NK-92 (cell line): ENCODE measurements around the gene DOK6.
"Not testable (repeated sequence)": the region's sequence is repeated elsewhere in the genome, so short reads cannot be mapped to it uniquely, and the experiment has no call there.

ENCODE experiments used
- DNase-seq: peaks from one replicate; lab custom pipeline; 2025; ENCODE audit not compliant: unreplicated experiment; lab: John Stamatoyannopoulos, UW

Gene DOK6

DNA sequence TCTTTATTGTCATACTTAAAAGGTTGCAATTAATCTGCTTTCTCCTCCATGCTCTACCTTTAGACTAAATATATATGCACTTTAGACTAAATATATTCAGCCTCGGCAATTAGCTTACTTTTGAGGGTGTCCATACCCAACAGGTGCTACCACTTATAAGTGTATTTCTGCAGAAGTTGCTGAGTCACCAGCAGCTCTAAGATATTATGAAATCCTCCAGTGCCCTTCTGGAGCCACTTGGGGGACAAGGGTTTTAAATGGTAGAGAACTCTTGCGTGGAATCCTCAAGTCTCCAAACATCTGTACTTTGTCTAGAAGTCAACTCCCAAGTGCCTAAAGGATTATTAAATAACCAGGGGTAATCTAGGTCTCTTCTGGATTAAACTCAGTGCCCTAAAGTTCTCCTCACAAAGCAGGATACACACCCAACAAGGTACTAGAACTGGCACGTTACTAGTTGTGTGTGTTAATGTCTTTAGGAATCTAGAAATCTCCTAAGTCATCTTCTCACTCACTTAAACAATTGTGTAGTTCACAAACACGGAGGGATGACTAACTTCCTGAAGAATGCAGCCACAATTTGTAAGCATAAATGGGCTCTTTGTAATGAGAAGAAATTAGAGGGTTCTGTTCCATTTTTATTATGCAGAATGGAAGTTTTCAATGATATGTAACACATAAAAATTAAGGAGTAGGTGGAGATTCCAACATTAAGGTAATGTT lies 387.3 kb downstream of the DOK6 start:
- no peak for DNase-seq

DNA sequence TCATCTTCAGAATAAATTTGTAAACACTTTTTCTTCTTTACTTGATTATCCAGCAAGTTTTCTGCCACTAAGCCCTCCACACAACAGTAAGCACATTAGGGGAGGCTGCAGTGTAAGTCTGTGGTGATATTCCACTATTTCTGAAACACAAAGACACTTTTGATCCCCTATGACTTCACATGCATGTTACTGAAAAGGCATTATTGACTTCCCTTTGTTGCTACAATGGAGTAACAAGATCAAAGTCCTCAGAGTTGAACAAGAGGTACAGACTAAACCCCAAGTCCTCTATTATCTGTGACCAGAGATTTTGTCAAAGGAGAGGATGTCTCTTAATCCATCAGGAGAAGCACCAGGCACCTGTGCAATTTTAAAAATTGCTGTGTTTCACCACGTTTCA lies 389.1 kb downstream of the DOK6 start:
- DNase-seq = no peak

DNA sequence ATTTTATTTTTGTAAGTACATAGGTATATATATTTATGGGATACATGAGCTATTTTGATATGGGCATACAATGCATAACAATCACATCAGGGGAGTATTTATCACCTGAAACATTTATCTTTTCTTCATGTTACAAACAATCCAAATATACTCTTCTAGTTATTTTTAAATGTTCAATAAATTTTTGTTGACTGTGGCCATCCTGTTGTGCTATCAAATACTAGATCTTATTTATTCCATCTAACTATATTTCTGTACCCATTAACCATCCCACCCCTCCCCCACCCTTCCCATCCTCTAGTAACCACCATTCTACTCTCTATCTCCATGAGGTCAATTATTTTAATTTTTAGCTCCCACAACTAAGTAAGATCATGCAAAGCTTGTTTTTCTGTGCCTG lies 390.0 kb downstream of the DOK6 start:
- no peak for DNase-seq

DNA sequence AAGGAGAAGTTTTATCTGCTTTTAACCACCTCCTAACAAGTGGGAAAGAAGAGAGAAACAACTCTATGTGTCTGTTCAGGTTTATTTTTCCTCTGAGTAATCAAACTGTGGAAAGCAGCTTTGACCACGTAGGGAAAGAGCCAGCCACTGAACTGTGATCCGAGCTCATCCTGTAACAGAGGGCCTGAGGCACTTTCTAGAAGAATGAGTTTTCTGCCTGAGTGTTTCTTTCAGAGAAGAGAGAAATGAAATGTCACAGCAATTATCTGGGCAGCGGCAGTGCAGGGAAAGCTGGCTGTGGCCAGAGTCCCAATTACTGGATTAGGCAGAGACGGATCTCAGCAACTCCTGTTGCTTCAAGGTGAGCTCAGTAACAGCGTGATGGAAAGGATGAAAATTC lies 395.1 kb downstream of the DOK6 start:
- no peak for DNase-seq

DNA sequence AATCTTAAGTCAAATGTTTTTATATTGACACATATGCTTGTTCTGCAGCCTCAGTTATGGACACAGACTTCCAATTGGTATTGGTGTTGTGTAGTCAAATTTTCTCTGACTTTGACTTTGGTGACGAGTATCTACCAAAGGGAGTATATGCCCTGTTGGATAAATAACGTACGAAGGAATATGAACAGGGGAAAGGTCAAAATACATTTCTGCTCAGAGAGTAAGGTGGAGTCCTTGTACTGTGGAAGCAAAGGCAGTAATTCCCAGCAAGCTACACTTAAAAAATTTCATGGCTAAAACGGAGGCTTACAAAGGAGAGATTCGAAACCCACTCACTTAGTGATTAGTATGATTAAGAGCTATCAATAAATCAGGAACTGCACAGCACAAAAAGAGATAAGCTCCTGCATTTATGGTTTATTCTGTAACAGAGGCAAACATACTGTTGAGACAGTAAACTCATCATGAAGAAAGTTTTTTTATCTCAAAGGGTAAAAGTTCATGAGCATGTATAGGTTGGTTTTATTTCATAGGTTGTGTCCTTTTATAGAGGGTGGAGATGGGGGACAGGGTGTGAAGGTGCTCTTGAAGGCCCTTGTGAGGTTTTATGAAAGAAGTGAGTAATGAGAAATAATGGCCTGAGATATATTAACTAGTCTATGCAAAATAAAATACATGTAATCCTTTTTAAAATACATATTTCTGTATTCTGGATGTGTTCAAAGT lies 404.3 kb downstream of the DOK6 start:
- no peak for DNase-seq

DNA sequence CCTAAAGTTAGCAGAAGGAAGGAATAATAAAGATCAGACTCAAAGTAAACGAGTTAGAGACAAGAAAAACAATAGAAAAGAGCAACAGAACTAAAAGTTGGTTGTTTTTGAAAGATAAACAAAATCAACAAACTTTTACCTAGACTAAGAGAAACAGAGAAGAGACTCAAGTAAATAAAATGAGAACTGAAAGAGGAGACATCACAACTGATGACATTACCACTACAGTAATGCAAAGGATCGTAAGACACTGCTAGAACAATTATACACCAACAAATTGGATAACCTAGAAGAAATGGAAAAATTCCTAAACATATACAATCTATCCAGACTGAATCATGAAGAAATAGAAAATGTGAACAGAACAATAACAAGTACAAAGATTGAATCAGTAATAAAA lies 407.7 kb downstream of the DOK6 start:
- no peak for DNase-seq

DNA sequence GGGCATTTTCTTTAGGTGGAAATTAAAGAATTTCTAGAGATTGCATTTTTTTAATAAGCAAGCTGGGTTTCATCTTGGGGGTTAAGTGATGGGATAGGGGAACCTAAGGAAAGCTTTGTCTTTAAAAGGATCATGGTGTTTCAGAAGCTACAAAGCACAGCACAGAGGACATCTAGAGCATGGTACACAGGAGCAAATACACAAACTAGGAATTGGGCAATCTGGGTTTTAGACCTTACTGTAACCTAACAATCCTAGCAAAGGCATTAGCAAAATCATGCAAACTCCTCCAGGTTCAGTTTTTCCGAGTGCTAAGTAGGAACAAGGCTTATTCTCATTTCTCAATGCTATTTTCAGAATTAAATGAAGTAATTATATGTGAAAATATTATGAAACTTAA lies 412.9 kb downstream of the DOK6 start:
- DNase-seq = no peak

DNA sequence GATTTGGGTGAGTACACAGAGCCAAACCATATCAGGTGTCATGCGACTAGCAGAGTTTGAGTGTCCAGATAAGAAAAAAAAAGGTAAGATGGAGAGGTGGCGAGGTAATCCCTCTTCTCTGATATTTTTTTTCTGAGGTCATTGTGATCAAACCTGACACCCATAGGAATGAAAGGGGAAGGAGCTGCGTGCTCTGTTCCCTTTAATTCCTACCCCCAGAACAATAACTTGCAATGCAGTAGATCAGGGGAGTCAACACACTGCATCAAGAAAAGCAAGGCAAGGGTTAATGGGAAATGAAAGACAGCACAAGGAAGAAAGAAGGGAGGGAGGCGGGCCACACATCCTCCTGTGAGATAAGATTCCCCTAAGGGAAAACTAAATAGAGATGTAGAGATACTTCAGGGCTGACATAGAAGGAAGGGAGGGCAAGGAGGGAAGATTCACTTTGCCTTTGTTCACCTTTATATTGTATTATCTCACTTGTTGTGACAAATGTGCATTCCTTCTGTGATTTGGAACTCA lies 414.2 kb downstream of the DOK6 start:
- DNase-seq = no peak

DNA sequence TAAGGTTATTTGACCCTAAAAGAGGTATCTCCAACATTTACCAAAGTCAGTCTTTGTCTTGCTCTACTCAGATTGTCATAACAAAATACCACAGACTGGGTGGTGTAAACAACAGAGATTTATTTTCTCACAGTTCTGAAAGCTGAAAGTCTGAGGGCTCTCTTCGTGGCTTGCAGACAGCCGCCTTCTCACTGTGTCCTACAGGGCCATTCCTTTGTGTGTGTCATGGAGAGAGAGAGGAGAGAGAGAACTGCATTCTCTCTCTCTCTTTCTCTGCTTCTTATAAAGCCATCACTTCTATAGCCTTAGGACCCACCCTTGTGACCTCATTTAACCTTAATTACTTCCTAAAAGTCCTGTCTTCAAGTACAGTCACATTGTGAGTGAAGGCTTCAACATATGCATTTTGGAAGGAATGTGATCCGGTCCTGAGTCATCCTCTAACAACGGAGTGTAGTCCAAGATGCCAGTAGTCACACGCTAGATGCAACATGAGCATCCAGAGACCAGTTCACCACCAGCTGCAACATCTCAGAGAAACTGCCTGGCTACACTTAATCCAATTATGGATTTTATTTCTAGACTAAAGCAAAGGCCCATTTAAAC lies 416.8 kb downstream of the DOK6 start:
- no peak for DNase-seq

DNA sequence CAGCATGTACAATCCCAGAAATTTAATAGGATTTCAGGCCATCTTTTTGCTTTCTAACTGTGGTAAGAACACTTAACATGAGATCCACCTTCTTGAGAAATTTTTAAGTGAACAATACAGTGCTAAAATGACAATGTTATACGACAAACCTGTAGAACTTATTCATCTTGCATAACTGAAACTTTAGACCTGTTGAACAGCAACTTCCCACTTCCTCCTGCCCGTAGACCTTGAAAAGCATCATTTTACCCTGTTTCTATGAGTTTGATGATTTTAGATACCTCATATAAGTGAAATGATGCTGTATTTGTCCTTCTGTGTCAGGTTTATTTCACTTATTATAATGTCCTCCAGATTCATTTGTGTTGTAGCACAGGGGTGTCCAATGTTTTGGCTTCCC lies 418.8 kb downstream of the DOK6 start:
- no peak for DNase-seq

DNA sequence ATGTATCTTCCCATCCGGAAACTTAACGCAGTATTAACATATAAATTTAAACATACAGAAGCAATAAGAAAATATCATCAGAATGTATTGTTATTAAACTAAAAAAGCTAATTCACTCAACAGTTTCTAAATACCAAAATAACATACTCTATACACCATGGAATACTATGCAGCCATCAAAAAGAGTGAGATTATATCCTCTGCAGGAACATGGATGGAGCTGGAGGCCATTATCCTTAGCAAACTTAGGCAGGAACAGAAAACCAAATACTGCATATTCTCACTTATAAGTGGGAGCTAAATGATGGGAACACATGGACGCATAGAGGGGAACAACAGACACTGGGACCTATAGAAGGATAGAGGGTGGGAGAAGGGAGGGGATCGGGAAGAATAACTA lies 419.9 kb downstream of the DOK6 start:
- no peak for DNase-seq

DNA sequence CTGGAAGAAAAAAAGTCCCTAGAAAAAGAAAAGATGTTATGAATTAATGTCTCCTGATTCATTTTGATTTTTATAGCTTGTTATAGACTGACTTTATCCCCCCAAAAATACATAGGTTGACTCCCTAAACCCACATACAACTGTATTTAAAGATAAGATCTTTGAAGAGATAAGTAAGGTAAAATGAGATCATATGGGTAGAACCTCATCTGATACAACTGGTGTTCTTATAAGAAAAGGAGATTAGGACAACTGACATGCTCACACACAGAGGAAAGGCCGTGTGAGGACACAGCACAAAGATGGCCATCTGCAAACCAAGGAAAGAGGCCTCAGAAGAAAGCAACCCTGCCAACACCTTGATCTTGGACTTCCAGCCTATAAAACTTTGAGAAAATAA lies 429.5 kb downstream of the DOK6 start:
- no peak for DNase-seq

DNA sequence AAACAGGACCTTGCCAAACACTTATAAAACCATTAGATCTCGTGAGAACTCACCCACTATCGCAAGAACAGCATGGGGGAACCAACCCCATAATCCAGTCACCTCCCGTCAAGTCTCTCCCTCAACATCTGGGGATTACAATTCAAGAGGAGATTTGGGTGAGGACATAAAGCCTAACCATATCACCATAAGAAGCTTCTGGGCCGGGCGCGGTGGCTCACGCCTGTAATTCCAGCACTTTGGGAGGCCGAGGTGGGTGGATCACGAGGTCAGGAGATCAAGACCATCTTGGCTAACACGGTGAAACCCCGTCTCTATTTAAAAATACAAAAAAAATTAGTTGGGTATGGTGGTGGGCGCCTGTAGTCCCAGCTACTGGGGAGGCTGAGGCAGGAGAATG lies 434.3 kb downstream of the DOK6 start:
- DNase-seq = not testable (repeated sequence)

DNA sequence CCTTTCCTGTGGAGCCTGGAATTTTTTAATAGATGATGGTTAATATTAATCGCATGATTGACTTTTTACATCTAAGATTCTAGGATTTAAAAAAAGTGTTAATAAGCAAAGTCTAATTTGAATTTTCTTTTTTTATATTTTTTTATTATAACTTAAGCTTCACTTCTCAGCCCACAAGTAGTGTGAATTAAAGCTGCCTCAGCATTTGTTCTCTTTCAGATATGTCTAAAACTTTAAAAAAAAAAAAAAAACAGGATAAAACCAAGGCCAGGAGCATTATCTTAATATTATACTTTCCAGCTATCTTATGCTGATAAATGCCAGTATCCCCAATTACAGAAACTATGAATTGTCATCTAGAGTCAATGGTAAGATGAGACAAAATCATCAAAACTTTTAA lies 437.3 kb downstream of the DOK6 start:
- no peak for DNase-seq

DNA sequence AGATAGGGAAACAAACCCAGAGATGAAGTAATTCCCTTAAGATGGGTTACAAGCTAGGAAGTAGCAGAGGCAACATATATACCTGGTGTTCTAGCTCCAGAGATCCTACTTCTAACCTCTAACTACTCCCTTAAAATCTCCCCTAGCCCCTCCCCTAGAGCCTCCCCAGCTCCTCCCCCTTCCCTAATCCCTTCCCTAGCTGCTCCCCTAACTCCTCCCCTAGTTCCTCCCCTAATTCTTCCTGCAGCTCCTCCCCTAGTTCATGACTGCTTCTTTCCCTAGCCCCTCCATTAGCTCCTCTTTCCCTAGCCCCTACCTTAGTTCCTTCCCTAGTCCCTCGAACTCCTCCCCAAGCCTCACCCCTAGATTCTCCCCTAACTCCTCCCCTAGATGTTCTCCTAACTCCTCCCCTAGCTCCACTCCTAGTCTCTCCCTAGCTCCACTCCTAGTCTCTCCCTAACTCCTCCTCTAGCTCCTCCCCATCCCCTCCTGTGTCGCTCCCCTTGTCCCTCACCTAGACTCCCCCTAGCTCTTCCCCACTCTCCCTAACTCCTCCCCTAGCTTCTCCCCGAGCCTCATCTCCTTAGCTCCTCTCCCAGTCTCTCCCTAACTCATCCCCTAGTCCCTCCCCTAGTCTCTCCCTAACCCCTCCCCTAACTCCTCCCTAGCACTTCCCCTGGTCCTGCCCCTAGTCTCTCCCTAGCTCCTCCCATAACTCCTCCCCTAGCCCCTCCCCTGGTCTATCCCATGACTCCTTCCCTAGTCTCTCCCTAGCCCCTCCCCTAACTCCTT lies 438.1 kb downstream of the DOK6 start:
- DNase-seq = no peak

DNA sequence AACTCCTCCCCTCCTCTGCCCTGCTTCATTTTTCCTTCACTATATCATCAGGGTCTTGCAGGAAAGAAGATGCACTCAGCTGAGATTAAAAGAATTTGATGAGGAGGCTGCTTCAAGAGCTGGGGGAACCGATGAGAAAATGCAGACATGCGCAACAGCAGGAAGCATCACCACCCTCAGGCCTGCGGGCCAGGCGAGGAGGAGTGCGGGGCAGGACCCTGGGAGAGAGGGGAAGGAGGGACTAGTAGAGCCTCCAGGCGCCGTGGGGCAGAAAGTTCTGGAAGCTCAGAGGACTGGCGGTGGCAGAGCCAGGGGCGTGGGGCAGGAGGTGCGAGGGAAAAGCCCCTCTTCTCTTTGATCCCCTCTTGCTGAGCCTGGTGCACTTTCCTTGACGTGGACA lies 438.8 kb downstream of the DOK6 start:
- DNase-seq = no peak

DNA sequence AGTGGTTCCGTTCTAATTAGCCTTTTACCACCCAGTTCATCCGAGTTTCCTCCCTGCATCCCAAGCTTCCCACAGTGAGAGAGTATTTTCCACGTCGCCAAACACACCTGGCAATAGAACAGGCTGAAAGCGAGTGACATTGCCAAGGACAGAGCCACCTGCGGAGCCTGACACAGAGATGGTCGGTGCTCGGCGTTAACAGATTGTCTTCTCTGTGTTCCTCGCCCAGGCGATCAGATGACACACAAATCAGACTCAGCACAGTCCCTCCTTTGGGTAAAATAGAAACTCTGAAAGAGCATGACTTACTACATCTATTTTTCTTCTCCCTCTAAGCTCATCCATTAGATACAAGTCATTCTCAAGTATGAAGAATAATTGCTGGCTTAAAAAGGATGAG lies 439.3 kb downstream of the DOK6 start:
- no peak for DNase-seq

DNA sequence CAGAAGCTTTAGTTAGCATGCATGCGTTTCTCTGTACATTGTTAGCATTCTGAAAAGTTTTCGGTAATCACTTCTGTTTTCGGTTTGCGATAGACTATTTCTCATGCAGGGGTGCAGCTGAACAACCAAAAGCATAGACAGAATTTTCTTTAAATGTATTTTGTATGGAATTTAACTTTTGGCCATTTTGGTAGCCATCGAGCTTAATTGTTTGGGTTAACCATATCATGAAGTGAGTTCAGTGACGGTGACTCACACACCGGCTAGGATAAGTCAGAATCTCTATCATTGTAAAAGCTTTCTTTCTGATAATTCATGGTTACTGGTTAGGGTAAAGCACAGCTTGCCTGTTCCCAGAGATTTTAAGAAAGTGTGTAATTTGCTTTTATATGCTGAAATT lies 439.8 kb downstream of the DOK6 start:
- no peak for DNase-seq

DNA sequence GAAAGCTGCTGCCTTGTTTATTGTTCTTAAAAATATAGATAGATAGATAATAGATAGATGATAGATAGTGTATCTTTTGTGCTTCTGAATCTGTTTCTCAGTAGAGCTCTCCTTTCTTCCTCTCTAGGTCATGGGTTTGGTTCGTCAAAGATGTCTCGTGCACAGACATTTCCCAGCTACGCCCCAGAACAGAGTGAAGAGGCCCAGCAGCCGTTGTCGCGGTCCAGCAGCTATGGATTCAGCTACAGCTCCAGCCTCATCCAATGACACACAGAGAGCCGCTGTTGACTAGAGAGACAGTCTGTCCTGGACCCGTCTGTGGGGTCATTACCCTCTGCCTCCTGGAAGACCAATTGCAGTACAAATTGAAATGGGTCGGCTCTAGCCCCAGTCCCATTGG lies 440.4 kb downstream of the DOK6 start:
- no peak for DNase-seq

DNA sequence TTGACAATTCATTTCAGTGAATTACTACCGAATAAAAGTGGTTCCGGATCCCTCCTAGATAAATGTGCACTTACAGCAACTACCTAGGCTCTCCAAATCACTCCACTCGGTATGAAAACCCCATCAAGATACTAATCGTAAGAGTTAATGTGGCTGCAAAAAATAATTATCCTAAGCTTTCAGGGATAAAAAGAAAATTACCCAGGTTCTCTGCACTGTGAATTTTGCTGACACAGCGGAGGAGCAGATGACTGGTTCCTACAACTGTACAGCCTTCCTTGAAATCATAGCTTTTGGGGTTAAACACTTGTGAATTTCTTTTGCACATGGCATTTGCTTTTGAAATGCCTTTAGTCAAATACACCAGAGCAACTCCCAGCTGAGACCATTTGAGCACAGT lies 442.3 kb downstream of the DOK6 start:
- no peak for DNase-seq

DNA sequence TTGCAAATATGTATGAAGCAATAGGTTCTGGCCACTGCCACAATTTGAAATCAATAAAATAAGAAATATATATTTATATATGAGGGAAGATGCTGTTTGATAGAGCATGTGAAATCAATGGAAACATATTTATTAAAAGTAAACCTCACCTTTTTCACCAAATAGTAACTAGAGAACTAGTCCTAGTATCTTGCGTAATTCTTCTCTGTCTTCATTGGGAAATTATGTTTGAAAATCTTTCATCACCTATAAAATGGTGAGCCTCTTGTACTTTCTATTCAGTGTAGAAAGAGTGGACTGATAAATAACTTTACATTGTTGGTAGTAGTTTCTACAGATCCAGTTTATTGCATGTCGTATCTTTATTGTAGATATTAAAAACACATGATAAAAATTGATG lies 444.0 kb downstream of the DOK6 start:
- DNase-seq = no peak
